ENCODE results near the gene ASCC3.

The ASCC3 gene

GRCh38 chr6:100488244-100488643 is 392.9 kb downstream of the ASCC3 start:
- Histone ChIP-seq H2AFZ (ENCODE audit: low read length) (no peak overlapping the region), H4K20me1 (ENCODE audit: insufficient read depth, low read length) (no peaks in the 10 kb centered on the region), H3K9ac (ENCODE audit: low read length) (no peak overlapping the region), H3K79me2 (ENCODE audit: insufficient read depth, low read length) (no peaks in the 10 kb centered on the region), H3K9me2 (ENCODE audit: low read depth, low read length) (no peaks in the 10 kb centered on the region), H3K27ac (ENCODE audit: low read depth, low read length, poor library complexity, severe bottlenecking) (peak overlapping the region; percentile 97), H3K4me2 (ENCODE audit: low read length) (peak overlapping the region; percentile 10; the same call in 1 of the 2 replicates), H3K27me3 (ENCODE audit: insufficient read depth, low read length) (no peaks in the 10 kb centered on the region), H3K9me3 (ENCODE audit: low read length) (no peaks in the 10 kb centered on the region), H3K4me3 (ENCODE audit: low read depth, low read length, poor library complexity, severe bottlenecking) (no peak overlapping the region), H3F3A (ENCODE audit: insufficient read depth, low read length) (peaks cover 5% of the 10 kb centered on the region; the same call in 1 of the 2 replicates), H3K36me3 (ENCODE audit: insufficient read depth, low read length) (no peaks in the 10 kb centered on the region), H3K4me1 (ENCODE audit: insufficient read depth, low read length, severe bottlenecking) (peaks cover 99% of the 10 kb centered on the region)
- no peak for TF ChIP-seq EZH2 (IDR thresholded peaks at IDR 0.05; ENCODE audit: borderline replicate concordance, low read length)
- TF ChIP-seq CTCF (IDR thresholded peaks at IDR 0.05; ENCODE audit: low read length) = no peak

- Histone ChIP-seq H3K36me3 (ENCODE audit: insufficient read depth, low read length) (no peaks in the 10 kb centered on the region), H3K27me3 (ENCODE audit: insufficient read depth, low read length) (no peaks in the 10 kb centered on the region), H3K4me2 (ENCODE audit: low read length) (peak overlapping the region; percentile 10; the same call in 1 of the 2 replicates), H3K9ac (ENCODE audit: low read length) (no peak overlapping the region), H3K4me1 (ENCODE audit: insufficient read depth, low read length, severe bottlenecking) (peaks cover 99% of the 10 kb centered on the region), H2AFZ (ENCODE audit: low read length) (no peak overlapping the region), H3F3A (ENCODE audit: insufficient read depth, low read length) (peaks cover 5% of the 10 kb centered on the region; the same call in 1 of the 2 replicates), H4K20me1 (ENCODE audit: insufficient read depth, low read length) (no peaks in the 10 kb centered on the region), H3K9me2 (ENCODE audit: low read depth, low read length) (no peaks in the 10 kb centered on the region), H3K4me3 (ENCODE audit: low read depth, low read length, poor library complexity, severe bottlenecking) (no peak overlapping the region), H3K79me2 (ENCODE audit: insufficient read depth, low read length) (no peaks in the 10 kb centered on the region), H3K27ac (ENCODE audit: low read depth, low read length, poor library complexity, severe bottlenecking) (peak overlapping the region; percentile 97), H3K9me3 (ENCODE audit: low read length) (no peaks in the 10 kb centered on the region)
- TF ChIP-seq EZH2 (IDR thresholded peaks at IDR 0.05; ENCODE audit: borderline replicate concordance, low read length) = no peak
- TF ChIP-seq CTCF (IDR thresholded peaks at IDR 0.05; ENCODE audit: low read length) = no peak
Measured at GRCh38 chr6:100487638-100488037, 393.5 kb downstream of the ASCC3 start.

DNA sequence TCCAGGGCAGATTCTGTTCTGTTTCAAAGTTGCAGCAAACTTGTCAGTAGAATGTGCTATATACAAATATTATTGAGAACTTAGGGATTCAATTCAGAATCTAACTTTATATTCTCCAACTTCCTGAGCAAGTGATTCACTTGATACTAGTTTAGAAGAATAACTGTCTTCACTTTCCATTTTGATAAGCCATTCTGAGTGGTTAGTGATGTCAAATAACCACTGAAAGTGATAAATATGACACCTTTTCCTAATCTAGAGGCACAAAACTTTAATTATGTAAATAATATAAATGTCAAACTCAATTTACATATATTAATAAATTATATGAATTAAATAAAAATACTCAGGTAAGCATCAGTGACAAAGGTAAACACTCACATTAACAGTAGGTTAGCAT is 395.9 kb downstream of the ASCC3 start:
- TF ChIP-seq EZH2 (IDR thresholded peaks at IDR 0.05; ENCODE audit: borderline replicate concordance, low read length) = no peak
- TF ChIP-seq CTCF (IDR thresholded peaks at IDR 0.05; ENCODE audit: low read length) = no peak
- Histone ChIP-seq H3K4me3 (ENCODE audit: low read depth, low read length, poor library complexity, severe bottlenecking) (peak overlapping the region; percentile 56), H3F3A (ENCODE audit: insufficient read depth, low read length) (peaks cover 5% of the 10 kb centered on the region; the same call in 1 of the 2 replicates), H3K9ac (ENCODE audit: low read length) (peak overlapping the region; percentile 68), H3K9me2 (ENCODE audit: low read depth, low read length) (no peaks in the 10 kb centered on the region), H3K27ac (ENCODE audit: low read depth, low read length, poor library complexity, severe bottlenecking) (peak overlapping the region; percentile 97), H3K36me3 (ENCODE audit: insufficient read depth, low read length) (no peaks in the 10 kb centered on the region), H3K4me1 (ENCODE audit: insufficient read depth, low read length, severe bottlenecking) (peaks cover 83% of the 10 kb centered on the region), H3K4me2 (ENCODE audit: low read length) (peak overlapping the region; percentile 69), H3K27me3 (ENCODE audit: insufficient read depth, low read length) (no peaks in the 10 kb centered on the region), H2AFZ (ENCODE audit: low read length) (0 out of 2 replicates have a peak overlapping the region, but pooled peaks have one; percentile 40), H4K20me1 (ENCODE audit: insufficient read depth, low read length) (no peaks in the 10 kb centered on the region), H3K79me2 (ENCODE audit: insufficient read depth, low read length) (no peaks in the 10 kb centered on the region), H3K9me3 (ENCODE audit: low read length) (no peaks in the 10 kb centered on the region)

All from OCI-LY1 (cell line).